AG04449 (cell line): Measurements from ENCODE around the gene PRKN.

Experiments used
- CTCF ChIA-PET: fragments of 350-600 bp; formaldehyde crosslinking; extraction: SDS; loops from one replicate; lab custom pipeline; 2021; ENCODE audit warnings: antibody characterized with exemption; lab: Yijun Ruan, JAX
- POLR2A ChIA-PET: fragments of 400-600, 350-600 bp; formaldehyde crosslinking; extraction: SDS; loops from one replicate; lab custom pipeline; 2020; ENCODE audit warnings: antibody characterized with exemption, inconsistent platforms; lab: Yijun Ruan, JAX
- DNase-seq: peaks from one replicate; pipeline ENCODE4 v3.0.0-alpha.2; 2010; ENCODE audit warnings: low read depth, low spot score
- H3K4me3 ChIP-seq: 2 replicates; pipeline ENCODE4 v1.5.1; 2011; ENCODE audit warnings: low read depth, mild to moderate bottlenecking, control low read depth, low read length
- TF ChIP-seq, protein P1 (sequence below): IDR thresholded peaks from one replicate; pipeline ENCODE4 v1.5.1; 2011; ENCODE audit warnings: mild to moderate bottlenecking, moderate library complexity, low read length, control low read depth, inconsistent platforms; ENCODE audit not compliant: insufficient read depth; ENCODE audit errors: missing control alignments

PRKN gene

DNA sequence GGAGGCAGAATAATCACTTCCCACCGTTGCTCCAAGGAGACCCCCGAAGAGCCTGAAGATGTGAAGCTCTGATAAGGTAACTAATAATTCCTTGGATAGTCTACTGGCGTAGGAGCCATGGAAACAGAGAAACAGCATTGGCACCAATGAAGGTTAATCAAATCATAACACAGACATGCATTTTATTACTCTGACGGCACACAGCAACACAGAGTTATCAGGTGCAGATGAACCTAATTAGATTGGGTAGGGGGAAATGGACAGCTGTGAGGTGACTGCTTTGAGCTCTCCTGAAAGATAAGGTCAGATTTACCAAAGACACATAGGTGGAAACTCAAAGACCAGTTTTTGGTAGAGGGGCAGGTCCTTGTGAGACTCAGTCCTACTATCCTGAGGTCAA is 909.7 kb downstream of the PRKN start:
- CTCF ChIA-PET = no interaction called here
- no peak overlapping the region for H3K4me3 ChIP-seq
- POLR2A ChIA-PET = no interaction called here
- DNase-seq = no peak
- TF ChIP-seq, protein P1, sequence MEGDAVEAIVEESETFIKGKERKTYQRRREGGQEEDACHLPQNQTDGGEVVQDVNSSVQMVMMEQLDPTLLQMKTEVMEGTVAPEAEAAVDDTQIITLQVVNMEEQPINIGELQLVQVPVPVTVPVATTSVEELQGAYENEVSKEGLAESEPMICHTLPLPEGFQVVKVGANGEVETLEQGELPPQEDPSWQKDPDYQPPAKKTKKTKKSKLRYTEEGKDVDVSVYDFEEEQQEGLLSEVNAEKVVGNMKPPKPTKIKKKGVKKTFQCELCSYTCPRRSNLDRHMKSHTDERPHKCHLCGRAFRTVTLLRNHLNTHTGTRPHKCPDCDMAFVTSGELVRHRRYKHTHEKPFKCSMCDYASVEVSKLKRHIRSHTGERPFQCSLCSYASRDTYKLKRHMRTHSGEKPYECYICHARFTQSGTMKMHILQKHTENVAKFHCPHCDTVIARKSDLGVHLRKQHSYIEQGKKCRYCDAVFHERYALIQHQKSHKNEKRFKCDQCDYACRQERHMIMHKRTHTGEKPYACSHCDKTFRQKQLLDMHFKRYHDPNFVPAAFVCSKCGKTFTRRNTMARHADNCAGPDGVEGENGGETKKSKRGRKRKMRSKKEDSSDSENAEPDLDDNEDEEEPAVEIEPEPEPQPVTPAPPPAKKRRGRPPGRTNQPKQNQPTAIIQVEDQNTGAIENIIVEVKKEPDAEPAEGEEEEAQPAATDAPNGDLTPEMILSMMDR = no peak

DNA sequence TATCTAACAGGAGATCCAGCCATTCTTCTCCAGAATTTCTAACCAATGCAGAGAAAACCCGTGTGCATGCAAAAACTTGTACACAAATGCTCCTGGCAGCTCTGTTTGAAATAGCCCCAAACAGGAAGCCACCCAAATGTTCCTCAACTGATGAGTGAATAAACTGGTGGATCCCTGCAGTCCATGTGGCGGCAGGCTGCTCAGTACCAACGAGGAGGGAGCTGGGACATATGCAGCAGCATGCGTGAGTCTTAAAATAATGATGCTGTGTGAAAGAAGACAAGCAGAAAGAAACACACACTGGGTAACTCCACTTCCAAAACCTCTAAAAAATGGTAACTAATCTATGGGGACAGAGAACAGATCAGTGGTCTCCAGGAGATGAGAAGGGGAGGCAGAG is 911.6 kb downstream of the PRKN start:
- no peak for DNase-seq
- TF ChIP-seq, protein P1 = no peak
- POLR2A ChIA-PET = no interaction called here
- CTCF ChIA-PET = no interaction called here
- no peak overlapping the region for H3K4me3 ChIP-seq

DNA sequence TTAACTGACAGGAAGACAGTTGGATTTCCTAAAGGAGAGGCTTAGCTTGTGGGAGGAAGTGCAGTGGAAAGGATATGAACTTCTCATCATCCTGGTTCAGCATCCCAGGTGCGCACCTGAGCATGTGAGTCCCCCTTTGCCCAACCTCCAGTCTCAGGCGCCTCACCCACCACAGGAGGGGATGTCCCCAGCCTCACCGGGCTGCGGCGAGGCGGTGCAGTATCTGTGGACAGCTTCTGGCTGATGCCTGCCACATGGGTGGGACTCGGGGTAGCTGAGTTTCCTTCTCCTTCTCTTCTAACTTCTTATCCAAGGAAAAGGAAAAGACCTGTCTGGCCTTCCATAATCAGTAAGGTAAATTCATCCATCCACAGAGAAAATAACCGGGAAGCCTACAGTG is 914.4 kb downstream of the PRKN start:
- H3K4me3 ChIP-seq = no peak overlapping the region
- ChIA-PET CTCF (no interaction called here), POLR2A (no interaction called here)
- TF ChIP-seq, protein P1 = no peak
- no peak for DNase-seq

DNA sequence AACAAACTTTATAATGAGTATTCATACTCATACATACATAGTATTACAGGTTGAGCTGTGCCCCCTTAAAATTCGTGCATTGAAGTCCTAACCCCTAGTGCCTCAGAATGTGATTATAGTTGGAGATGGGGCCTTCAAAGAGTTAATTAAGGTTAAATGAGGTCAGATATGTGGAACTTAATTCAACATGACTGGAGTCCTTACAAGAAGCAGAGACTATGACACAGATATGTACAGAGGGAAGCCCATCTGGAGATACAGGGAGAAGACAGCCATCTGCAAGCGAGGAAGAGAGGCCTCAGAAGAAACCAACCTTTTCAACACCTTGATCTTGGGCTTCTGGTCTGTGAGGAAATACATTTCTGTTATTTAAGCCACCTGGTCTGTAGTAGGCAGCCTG is 917.6 kb downstream of the PRKN start:
- TF ChIP-seq, protein P1 = no peak
- DNase-seq = no peak
- no peak overlapping the region for H3K4me3 ChIP-seq
- ChIA-PET CTCF (no interaction called here), POLR2A (no interaction called here)

DNA sequence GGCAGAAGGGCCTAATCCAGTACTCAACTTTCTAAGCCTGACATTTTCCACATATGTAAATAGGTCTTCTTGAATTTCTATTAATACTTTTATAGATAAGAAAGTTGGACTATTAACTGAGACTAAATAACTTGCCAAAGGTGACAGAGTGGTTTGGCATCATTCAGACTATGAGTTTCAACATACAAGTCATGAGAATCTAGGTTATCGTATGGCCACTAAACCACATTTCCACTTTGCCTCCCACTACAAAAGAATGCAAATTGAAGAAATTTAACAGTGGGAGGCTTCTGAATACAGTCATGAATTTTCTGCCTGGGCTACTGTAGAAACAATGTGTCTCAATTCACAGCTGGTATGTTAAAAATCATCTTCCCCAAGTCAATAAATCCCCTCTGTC is 922.7 kb downstream of the PRKN start:
- H3K4me3 ChIP-seq = no peak overlapping the region
- no peak for DNase-seq
- TF ChIP-seq, protein P1 = no peak
- POLR2A ChIA-PET = no interaction called here
- CTCF ChIA-PET = no interaction called here

DNA sequence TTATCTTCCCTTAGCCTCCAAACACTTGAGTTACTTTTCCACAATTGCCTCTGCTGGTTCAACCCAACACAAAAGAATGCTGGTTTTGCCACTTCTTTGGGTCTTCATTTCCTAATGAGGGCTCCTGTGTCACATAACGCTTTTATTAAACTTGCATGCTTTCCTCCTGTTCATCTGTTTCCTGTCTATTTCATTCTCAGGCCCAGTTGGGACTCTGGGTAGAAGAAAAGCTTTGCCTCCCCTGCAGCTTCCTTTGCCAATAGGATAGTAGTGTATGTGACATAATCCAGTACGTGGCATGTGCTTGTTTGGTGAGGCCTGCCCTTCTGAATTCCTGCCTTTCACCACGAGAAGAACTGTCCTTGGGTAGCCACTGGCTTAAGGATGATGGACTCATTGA is 924.4 kb downstream of the PRKN start:
- no peak overlapping the region for H3K4me3 ChIP-seq
- DNase-seq = no peak
- POLR2A ChIA-PET = no interaction called here
- CTCF ChIA-PET = no interaction called here
- TF ChIP-seq, protein P1 = no peak

DNA sequence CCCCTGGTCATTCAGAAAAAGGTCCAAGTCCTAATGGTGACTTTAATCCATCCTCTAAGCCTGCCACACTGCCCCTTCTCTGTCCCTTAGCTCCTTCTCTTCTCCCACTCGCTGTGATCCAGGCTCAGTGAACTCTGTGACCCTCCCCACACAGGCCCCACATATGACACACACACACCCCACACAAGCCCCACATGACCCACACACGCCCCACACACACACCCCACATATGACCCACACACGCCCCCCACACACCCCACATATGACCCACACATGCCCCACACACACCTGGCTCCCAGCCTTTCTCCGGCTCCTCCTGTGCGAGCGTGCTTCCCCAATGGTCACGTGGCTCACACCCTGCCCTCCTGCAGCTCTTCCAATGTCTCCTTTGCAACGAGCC is 925.3 kb downstream of the PRKN start:
- TF ChIP-seq, protein P1 = no peak
- CTCF ChIA-PET = no interaction called here
- POLR2A ChIA-PET = no interaction called here
- no peak overlapping the region for H3K4me3 ChIP-seq
- no peak for DNase-seq
